Measurements from ENCODE around the gene CD44.

DNA sequence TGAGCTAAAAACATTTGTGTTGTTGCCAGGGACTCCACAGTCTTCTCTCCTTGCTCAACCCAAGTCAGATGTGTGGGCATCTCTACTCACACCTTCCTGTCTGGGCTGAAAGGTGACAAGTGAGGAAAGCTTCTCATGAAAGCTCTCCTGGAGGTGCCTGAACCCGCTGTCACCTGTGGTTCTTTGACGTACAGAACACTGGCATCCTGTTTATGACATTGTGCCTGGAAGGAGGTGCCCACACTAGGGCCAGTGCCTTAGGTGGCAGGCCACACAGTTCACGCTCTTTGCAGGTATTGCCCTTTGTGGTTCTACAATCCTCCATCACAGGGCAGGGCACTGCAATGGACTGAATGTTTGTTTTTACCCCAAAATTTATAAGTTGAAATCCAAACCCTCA lies 108.5 kb downstream of the CD44 start:
- TF ChIP-seq, protein P1, sequence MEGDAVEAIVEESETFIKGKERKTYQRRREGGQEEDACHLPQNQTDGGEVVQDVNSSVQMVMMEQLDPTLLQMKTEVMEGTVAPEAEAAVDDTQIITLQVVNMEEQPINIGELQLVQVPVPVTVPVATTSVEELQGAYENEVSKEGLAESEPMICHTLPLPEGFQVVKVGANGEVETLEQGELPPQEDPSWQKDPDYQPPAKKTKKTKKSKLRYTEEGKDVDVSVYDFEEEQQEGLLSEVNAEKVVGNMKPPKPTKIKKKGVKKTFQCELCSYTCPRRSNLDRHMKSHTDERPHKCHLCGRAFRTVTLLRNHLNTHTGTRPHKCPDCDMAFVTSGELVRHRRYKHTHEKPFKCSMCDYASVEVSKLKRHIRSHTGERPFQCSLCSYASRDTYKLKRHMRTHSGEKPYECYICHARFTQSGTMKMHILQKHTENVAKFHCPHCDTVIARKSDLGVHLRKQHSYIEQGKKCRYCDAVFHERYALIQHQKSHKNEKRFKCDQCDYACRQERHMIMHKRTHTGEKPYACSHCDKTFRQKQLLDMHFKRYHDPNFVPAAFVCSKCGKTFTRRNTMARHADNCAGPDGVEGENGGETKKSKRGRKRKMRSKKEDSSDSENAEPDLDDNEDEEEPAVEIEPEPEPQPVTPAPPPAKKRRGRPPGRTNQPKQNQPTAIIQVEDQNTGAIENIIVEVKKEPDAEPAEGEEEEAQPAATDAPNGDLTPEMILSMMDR (IDR thresholded peaks at IDR 0.05; ENCODE audit: borderline replicate concordance, extremely low read depth, low read length, poor library complexity, severe bottlenecking): no peak
- TF ChIP-seq EZH2 (IDR thresholded peaks at IDR 0.05; ENCODE audit: borderline replicate concordance, low read depth, low read length, severe bottlenecking): no peak

Data from DND-41 (cell line).